ENCODE results near the gene SRP19. TPM values are rescaled to one million over a fixed set of nuclear protein-coding genes. Genes with fewer than 3 reads are reported as not detected.

SRP19 gene
- total RNA-seq, 1 experiment from 2014 or later = 56.4 TPM

DNA sequence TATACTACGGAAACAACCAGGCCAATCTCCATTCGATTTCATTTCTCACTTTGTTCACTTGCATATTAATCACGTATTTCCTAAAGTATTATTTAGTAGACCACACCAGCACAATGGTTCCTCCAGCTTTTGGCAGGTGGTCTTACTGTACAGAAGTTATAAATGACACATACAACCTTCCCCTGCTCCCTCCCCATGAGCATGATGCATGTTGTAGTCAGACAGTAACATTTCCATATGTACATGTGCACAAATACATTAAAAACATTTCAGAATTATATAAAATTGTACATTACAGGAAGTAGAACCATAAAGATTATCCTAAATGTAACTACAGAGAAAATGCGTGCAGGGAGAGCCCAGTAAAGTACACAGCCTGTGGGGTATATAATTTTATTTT, 17.0 kb downstream of the SRP19 start:
- DNase-seq (ENCODE audit: low spot score) = no peak
- POLR2A ChIA-PET = no interaction called here
- Mint-ChIP-seq H3K4me3 (no peak overlapping the region), H3K36me3 (peaks cover 30% of the 10 kb centered on the region), H3K27ac (no peak overlapping the region), H3K27me3 (ENCODE audit: low read depth) (no peaks in the 10 kb centered on the region), H3K9me3 (no peaks in the 10 kb centered on the region), H3K4me1 (peaks cover 25% of the 10 kb centered on the region)
- no peak for TF ChIP-seq JAZF1 (CRISPR knock-in tag; IDR thresholded peaks at IDR 0.05)
- TF ChIP-seq SMAD4 (CRISPR knock-in tag; IDR thresholded peaks at IDR 0.05) = no peak
- TF ChIP-seq, protein P1, sequence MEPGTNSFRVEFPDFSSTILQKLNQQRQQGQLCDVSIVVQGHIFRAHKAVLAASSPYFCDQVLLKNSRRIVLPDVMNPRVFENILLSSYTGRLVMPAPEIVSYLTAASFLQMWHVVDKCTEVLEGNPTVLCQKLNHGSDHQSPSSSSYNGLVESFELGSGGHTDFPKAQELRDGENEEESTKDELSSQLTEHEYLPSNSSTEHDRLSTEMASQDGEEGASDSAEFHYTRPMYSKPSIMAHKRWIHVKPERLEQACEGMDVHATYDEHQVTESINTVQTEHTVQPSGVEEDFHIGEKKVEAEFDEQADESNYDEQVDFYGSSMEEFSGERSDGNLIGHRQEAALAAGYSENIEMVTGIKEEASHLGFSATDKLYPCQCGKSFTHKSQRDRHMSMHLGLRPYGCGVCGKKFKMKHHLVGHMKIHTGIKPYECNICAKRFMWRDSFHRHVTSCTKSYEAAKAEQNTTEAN (CRISPR knock-in tag; IDR thresholded peaks at IDR 0.05) = no peak
- CTCF ChIA-PET = no interaction called here
- no peak for ATAC-seq

DNA sequence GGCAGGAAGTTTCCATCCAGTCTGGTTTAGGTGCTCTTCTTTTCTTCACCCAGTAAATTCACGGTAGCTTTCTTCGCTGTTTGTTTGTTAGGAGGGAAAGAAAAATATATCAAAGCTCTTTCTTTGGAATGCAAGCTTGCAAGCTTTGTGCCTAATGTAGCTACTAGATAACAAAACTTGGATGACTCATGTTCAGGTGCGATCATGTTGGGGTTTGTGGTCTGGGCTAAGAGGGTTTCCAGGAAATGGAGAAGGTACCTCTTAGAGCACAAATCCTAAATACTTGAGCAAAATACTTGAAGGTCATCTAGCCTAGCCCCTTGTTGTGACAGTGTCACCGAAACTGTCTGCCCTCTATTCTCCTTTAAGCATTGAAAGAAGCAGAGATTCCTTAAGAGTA, 17.7 kb downstream of the SRP19 start:
- POLR2A ChIA-PET = interaction anchor here (0.6 kb wide), 1 partner anchor 13 kb away, joined by 4 read pairs; no protein-coding TSS in a partner anchor
- peaks cover 28% of the 10 kb centered on the region for H3K36me3 Mint-ChIP-seq
- CTCF ChIA-PET = interaction anchor here (1.0 kb wide), 1 partner anchor 30 kb away, joined by 3 read pairs; no protein-coding TSS in a partner anchor
- no peak overlapping the region for H3K4me3 Mint-ChIP-seq
- no peaks in the 10 kb centered on the region for H3K27me3 Mint-ChIP-seq (ENCODE audit: low read depth)
- no peak for DNase-seq (ENCODE audit: low spot score)
- H3K4me1 Mint-ChIP-seq = peaks cover 25% of the 10 kb centered on the region
- H3K27ac Mint-ChIP-seq = peak overlapping the region; percentile 62
- H3K9me3 Mint-ChIP-seq = no peaks in the 10 kb centered on the region
- no peak for ATAC-seq
- TF ChIP-seq, protein P2, sequence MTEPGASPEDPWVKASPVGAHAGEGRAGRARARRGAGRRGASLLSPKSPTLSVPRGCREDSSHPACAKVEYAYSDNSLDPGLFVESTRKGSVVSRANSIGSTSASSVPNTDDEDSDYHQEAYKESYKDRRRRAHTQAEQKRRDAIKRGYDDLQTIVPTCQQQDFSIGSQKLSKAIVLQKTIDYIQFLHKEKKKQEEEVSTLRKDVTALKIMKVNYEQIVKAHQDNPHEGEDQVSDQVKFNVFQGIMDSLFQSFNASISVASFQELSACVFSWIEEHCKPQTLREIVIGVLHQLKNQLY (CRISPR knock-in tag; IDR thresholded peaks at IDR 0.05) = no peak
- no peak for TF ChIP-seq ZNF138 (CRISPR knock-in tag; conservative IDR thresholded peaks at IDR 0.05)
- TF ChIP-seq GRHL2 (CRISPR knock-in tag; IDR thresholded peaks at IDR 0.05; ENCODE audit: insufficient replicate concordance, severe bottlenecking) = no peak
- TF ChIP-seq ZNF416 (CRISPR knock-in tag; IDR thresholded peaks at IDR 0.05) = no peak
- no peak for TF ChIP-seq GTF2I (CRISPR knock-in tag; conservative IDR thresholded peaks at IDR 0.05)
- no peak for TF ChIP-seq ZNF396 (CRISPR knock-in tag; IDR thresholded peaks at IDR 0.05; ENCODE audit: borderline replicate concordance)
- TF ChIP-seq, protein P3, sequence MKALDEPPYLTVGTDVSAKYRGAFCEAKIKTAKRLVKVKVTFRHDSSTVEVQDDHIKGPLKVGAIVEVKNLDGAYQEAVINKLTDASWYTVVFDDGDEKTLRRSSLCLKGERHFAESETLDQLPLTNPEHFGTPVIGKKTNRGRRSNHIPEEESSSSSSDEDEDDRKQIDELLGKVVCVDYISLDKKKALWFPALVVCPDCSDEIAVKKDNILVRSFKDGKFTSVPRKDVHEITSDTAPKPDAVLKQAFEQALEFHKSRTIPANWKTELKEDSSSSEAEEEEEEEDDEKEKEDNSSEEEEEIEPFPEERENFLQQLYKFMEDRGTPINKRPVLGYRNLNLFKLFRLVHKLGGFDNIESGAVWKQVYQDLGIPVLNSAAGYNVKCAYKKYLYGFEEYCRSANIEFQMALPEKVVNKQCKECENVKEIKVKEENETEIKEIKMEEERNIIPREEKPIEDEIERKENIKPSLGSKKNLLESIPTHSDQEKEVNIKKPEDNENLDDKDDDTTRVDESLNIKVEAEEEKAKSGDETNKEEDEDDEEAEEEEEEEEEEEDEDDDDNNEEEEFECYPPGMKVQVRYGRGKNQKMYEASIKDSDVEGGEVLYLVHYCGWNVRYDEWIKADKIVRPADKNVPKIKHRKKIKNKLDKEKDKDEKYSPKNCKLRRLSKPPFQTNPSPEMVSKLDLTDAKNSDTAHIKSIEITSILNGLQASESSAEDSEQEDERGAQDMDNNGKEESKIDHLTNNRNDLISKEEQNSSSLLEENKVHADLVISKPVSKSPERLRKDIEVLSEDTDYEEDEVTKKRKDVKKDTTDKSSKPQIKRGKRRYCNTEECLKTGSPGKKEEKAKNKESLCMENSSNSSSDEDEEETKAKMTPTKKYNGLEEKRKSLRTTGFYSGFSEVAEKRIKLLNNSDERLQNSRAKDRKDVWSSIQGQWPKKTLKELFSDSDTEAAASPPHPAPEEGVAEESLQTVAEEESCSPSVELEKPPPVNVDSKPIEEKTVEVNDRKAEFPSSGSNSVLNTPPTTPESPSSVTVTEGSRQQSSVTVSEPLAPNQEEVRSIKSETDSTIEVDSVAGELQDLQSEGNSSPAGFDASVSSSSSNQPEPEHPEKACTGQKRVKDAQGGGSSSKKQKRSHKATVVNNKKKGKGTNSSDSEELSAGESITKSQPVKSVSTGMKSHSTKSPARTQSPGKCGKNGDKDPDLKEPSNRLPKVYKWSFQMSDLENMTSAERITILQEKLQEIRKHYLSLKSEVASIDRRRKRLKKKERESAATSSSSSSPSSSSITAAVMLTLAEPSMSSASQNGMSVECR (CRISPR knock-in tag; IDR thresholded peaks at IDR 0.05; ENCODE audit: borderline replicate concordance) = no peak
- no peak for TF ChIP-seq ZNF671 (CRISPR knock-in tag; IDR thresholded peaks at IDR 0.05)
- TF ChIP-seq ZNF317 (CRISPR knock-in tag; IDR thresholded peaks at IDR 0.05; ENCODE audit: borderline replicate concordance, low read depth) = no peak
- TF ChIP-seq RELA (CRISPR knock-in tag; IDR thresholded peaks at IDR 0.05; ENCODE audit: borderline replicate concordance) = no peak
- TF ChIP-seq, protein P4, sequence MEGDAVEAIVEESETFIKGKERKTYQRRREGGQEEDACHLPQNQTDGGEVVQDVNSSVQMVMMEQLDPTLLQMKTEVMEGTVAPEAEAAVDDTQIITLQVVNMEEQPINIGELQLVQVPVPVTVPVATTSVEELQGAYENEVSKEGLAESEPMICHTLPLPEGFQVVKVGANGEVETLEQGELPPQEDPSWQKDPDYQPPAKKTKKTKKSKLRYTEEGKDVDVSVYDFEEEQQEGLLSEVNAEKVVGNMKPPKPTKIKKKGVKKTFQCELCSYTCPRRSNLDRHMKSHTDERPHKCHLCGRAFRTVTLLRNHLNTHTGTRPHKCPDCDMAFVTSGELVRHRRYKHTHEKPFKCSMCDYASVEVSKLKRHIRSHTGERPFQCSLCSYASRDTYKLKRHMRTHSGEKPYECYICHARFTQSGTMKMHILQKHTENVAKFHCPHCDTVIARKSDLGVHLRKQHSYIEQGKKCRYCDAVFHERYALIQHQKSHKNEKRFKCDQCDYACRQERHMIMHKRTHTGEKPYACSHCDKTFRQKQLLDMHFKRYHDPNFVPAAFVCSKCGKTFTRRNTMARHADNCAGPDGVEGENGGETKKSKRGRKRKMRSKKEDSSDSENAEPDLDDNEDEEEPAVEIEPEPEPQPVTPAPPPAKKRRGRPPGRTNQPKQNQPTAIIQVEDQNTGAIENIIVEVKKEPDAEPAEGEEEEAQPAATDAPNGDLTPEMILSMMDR (IDR thresholded peaks at IDR 0.05) = no peak
- TF ChIP-seq, protein P5, sequence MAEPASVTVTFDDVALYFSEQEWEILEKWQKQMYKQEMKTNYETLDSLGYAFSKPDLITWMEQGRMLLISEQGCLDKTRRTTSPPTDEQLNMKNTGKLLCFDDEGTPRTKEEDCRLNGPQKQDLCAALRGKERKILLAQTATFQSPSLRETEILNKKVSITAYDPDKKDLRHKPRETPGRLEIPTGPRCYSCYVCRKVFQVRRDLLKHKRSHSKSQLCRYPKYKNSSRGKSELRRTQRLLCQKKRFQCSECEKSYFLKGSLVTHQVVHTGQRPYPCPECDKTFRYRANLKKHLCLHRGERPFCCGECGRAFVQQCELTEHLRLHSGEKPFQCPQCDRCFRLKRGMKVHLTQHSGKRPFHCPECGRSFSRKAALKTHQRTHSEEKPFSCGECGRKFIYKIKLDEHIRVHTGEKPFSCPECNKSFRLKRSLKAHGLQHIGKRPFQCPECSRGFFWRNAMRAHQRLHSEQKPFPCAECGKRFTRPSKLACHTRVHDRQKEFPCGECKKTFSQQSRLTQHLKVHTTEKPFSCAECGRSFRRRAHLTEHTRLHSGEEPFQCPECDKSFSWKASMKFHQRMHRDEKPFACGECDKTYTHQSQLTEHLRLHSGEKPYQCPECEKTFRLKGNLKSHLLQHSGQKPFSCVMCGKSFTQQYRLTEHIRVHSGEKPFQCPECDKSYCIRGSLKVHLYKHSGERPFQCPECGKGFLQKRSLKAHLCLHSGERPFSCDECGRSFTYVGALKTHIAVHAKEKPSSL (CRISPR knock-in tag; conservative IDR thresholded peaks at IDR 0.05) = no peak
- no peak for TF ChIP-seq MXD4 (CRISPR knock-in tag; IDR thresholded peaks at IDR 0.05; ENCODE audit: borderline replicate concordance)
- no peak for TF ChIP-seq ATF1 (CRISPR knock-in tag; IDR thresholded peaks at IDR 0.05)
- no peak for TF ChIP-seq ETV6 (CRISPR knock-in tag; IDR thresholded peaks at IDR 0.05)
- TF ChIP-seq, protein P6, sequence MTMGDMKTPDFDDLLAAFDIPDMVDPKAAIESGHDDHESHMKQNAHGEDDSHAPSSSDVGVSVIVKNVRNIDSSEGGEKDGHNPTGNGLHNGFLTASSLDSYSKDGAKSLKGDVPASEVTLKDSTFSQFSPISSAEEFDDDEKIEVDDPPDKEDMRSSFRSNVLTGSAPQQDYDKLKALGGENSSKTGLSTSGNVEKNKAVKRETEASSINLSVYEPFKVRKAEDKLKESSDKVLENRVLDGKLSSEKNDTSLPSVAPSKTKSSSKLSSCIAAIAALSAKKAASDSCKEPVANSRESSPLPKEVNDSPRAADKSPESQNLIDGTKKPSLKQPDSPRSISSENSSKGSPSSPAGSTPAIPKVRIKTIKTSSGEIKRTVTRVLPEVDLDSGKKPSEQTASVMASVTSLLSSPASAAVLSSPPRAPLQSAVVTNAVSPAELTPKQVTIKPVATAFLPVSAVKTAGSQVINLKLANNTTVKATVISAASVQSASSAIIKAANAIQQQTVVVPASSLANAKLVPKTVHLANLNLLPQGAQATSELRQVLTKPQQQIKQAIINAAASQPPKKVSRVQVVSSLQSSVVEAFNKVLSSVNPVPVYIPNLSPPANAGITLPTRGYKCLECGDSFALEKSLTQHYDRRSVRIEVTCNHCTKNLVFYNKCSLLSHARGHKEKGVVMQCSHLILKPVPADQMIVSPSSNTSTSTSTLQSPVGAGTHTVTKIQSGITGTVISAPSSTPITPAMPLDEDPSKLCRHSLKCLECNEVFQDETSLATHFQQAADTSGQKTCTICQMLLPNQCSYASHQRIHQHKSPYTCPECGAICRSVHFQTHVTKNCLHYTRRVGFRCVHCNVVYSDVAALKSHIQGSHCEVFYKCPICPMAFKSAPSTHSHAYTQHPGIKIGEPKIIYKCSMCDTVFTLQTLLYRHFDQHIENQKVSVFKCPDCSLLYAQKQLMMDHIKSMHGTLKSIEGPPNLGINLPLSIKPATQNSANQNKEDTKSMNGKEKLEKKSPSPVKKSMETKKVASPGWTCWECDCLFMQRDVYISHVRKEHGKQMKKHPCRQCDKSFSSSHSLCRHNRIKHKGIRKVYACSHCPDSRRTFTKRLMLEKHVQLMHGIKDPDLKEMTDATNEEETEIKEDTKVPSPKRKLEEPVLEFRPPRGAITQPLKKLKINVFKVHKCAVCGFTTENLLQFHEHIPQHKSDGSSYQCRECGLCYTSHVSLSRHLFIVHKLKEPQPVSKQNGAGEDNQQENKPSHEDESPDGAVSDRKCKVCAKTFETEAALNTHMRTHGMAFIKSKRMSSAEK (CRISPR knock-in tag; IDR thresholded peaks at IDR 0.05; ENCODE audit: borderline replicate concordance) = no peak
- no peak for TF ChIP-seq CREB1 (CRISPR knock-in tag; IDR thresholded peaks at IDR 0.05)

All from WTC11 (cell line).